ENCODE results near the gene MAP3K2.

MAP3K2 gene

GRCh38 chr2:127407091-127407490 lies 19.3 kb upstream of the MAP3K2 start:
- no peak for DNase-seq (ENCODE audit: low spot score)

- no peak for DNase-seq (ENCODE audit: low spot score)
Measured at GRCh38 chr2:127406454-127406853, 18.7 kb upstream of the MAP3K2 start.

- DNase-seq (ENCODE audit: low spot score), result no peak
Measured at GRCh38 chr2:127405255-127405610, 17.5 kb upstream of the MAP3K2 start.

- no peak for DNase-seq (ENCODE audit: low spot score)
Measured at GRCh38 chr2:127404466-127405254, 16.9 kb upstream of the MAP3K2 start.

GRCh38 chr2:127403460-127403859 lies 15.7 kb upstream of the MAP3K2 start:
- no peak for DNase-seq (ENCODE audit: low spot score)

- no peak for DNase-seq (ENCODE audit: low spot score)
Measured at GRCh38 chr2:127401757-127402695, 14.3 kb upstream of the MAP3K2 start.

GRCh38 chr2:127400897-127401756 lies 13.4 kb upstream of the MAP3K2 start:
- no peak for DNase-seq (ENCODE audit: low spot score)

- DNase-seq (ENCODE audit: low spot score), result no peak
Measured at GRCh38 chr2:127400533-127400896, 12.7 kb upstream of the MAP3K2 start.

- peak; percentile 97 for DNase-seq (ENCODE audit: low spot score)
Measured at GRCh38 chr2:127398239-127398590, 10.4 kb upstream of the MAP3K2 start.

GRCh38 chr2:127397568-127398238 lies 9.9 kb upstream of the MAP3K2 start:
- no peak for DNase-seq (ENCODE audit: low spot score)

GRCh38 chr2:127394492-127394891 lies 6.7 kb upstream of the MAP3K2 start:
- no peak for DNase-seq (ENCODE audit: low spot score)

- no peak for DNase-seq (ENCODE audit: low spot score)
Measured at GRCh38 chr2:127392828-127393578, 5.2 kb upstream of the MAP3K2 start.

GRCh38 chr2:127392133-127392827 lies 4.5 kb upstream of the MAP3K2 start:
- no peak for DNase-seq (ENCODE audit: low spot score)

- no peak for DNase-seq (ENCODE audit: low spot score)
Measured at GRCh38 chr2:127389778-127390435, 2.1 kb upstream of the MAP3K2 start.

- DNase-seq (ENCODE audit: low spot score), result no peak
Measured at GRCh38 chr2:127388423-127389164, 819 bp upstream of the MAP3K2 start.

- DNase-seq (ENCODE audit: low spot score), result peak; percentile 66
Measured at GRCh38 chr2:127386764-127387654, 766 bp downstream of the MAP3K2 start.

GRCh38 chr2:127386246-127386645 lies 1.5 kb downstream of the MAP3K2 start:
- DNase-seq (ENCODE audit: low spot score), result no peak

GRCh38 chr2:127384529-127384928 lies 3.2 kb downstream of the MAP3K2 start:
- no peak for DNase-seq (ENCODE audit: low spot score)
